T-helper 2 cell treated with Interferon-gamma antibody and Interleukin-4, amounts not matched to agents 5 μg/mL and 100 μg/mL, for 36 hours (primary cell): ENCODE data around the gene YWHAG.
"Not testable (repeated sequence)": the region's sequence is repeated elsewhere in the genome, so short reads cannot be mapped to it uniquely, and the experiment has no call there.

Experiments
- DNase-seq: peaks from one replicate; pipeline ENCODE4 v3.0.0; 2021; ENCODE audit warnings: low spot score
- H3K27ac Mint-ChIP-seq: one replicate; pipeline ENCODE4 v1.8.0; 2021; ENCODE audit warnings: mild to moderate bottlenecking, mixed read lengths
- H3K27me3 Mint-ChIP-seq: one replicate; pipeline ENCODE4 v1.8.0; 2021; ENCODE audit warnings: low read depth, mixed read lengths
- H3K36me3 Mint-ChIP-seq: one replicate; pipeline ENCODE4 v1.8.0; 2021; ENCODE audit warnings: low read depth, mixed read lengths
- H3K4me1 Mint-ChIP-seq: one replicate; pipeline ENCODE4 v1.8.0; 2021; ENCODE audit warnings: low read depth, mixed read lengths
- H3K4me3 Mint-ChIP-seq: one replicate; pipeline ENCODE4 v1.8.0; 2022; ENCODE audit warnings: mild to moderate bottlenecking, moderate library complexity, mixed read lengths
- H3K9me3 Mint-ChIP-seq: one replicate; pipeline ENCODE4 v1.8.0; 2021; ENCODE audit warnings: mixed read lengths

Gene YWHAG

DNA sequence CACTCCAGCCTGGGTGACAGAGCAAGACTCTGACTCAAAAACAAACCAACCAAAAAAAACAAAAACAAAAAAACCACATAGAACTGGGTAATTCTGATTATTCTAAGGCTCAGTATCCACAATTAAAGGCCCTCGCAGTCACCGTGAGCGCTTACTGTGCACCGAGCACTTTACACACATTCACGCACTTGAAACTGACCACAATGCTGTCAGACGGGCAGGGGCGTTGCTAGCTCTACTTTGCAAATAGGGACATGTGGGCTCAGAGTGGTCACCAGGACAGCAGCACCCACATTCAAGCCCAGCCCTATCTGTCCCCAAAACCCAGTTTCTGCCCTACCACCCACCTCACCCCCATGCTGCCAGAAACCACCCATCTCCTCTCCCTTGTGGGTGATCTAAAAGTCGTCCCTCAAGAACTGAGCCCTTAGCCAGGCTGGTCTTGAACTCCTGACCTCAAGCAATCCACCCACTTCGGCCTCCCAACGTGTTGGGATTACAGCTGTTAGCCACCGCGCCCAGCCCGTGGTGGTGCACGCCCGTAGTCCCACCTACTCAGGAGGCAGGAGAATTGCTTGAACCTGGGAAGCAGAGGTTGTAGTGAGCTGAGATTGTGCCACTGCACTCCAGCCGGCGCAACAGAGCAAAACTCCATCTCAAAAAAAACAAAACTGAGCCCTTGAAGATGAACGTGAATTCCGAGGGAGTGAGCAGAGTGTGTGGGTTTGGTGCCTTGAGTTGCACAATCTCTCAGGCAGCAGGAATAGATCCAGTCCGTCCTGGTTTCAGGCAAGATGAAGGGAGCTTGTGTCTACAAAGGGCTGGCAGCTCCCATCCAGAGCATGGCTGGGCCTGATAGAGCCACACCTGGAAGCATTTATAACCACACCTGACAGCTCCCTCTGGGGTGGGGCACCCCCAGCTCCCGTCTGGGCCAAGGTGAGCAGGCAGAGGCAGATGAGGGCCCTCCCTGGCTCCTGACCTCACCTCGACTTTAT, 61.7 kb downstream of the YWHAG start:
- peaks cover 4% of the 10 kb centered on the region for H3K27me3 Mint-ChIP-seq
- H3K4me1 Mint-ChIP-seq = peaks cover 1% of the 10 kb centered on the region
- no peak overlapping the region for H3K4me3 Mint-ChIP-seq
- no peak for DNase-seq
- no peaks in the 10 kb centered on the region for H3K9me3 Mint-ChIP-seq
- no peaks in the 10 kb centered on the region for H3K36me3 Mint-ChIP-seq
- no peak overlapping the region for H3K27ac Mint-ChIP-seq

DNA sequence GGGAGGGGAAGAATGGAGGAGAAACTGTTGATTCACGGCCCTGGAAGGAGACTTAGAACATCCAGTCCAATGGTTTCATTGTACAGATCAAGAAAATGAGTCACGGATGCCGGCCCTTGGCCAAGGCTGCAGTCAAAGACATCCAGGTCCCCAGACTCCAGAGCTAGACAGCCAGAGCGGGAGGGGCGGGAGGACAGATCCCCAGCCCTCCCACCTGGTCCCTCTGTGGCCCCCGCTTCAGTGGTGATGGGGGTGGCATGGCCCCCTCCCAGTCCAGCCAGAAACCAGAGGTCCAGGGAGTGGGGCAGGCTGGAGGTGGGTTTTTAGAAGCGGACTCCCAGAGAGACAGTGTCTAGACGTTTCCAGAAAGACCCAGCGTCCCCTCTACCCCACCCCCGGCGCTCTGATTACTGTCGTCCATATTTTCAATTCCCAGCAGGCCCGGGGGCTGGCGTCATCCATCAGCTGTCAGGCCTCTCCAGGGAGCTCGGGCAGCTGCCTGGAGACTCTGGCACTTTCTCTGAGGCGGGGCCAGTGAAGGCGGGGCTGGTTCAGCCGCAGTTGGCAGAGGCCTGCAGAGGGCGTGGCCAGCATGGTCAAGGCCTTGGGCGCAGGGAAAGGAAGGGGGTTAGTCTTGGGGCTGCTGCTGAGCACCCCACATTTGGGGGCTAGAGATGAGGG, 64.3 kb downstream of the YWHAG start:
- H3K27me3 Mint-ChIP-seq = peaks cover 2% of the 10 kb centered on the region
- no peak for DNase-seq
- H3K4me3 Mint-ChIP-seq = no peak overlapping the region
- H3K27ac Mint-ChIP-seq = no peak overlapping the region
- H3K36me3 Mint-ChIP-seq = no peaks in the 10 kb centered on the region
- H3K9me3 Mint-ChIP-seq = no peaks in the 10 kb centered on the region
- H3K4me1 Mint-ChIP-seq = peaks cover 6% of the 10 kb centered on the region

- H3K4me1 Mint-ChIP-seq = peaks cover 6% of the 10 kb centered on the region
- no peak overlapping the region for H3K4me3 Mint-ChIP-seq
- H3K27me3 Mint-ChIP-seq = peaks cover 2% of the 10 kb centered on the region
- H3K27ac Mint-ChIP-seq = no peak overlapping the region
- H3K36me3 Mint-ChIP-seq = no peaks in the 10 kb centered on the region
- DNase-seq = no peak
- no peaks in the 10 kb centered on the region for H3K9me3 Mint-ChIP-seq
These were observed 65.3 kb downstream of the YWHAG start for GRCh38 chr7:76293407-76293901.

DNA sequence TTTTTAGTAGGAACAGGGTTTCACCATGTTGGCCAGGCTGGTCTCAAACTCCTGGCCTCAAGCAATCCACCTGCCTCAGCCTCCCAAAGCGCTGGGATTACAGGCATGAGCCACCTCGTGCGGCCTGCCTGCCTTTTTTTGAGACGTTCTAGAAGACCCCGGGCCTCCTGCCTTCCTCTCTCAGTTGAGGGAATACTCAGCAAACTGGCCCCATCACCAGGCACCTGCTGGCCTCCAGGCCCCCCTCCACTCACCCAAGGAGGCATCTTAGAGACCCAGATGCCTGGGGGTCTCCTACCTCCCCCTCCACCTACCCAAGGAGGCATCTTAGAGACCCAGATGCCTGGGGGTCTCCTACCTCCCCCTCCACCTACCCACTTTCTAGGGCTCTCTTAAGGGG, 65.9 kb downstream of the YWHAG start:
- H3K4me3 Mint-ChIP-seq, H3K9me3 Mint-ChIP-seq, H3K4me1 Mint-ChIP-seq, DNase-seq, H3K36me3 Mint-ChIP-seq, H3K27ac Mint-ChIP-seq, H3K27me3 Mint-ChIP-seq: not testable (repeated sequence)

DNA sequence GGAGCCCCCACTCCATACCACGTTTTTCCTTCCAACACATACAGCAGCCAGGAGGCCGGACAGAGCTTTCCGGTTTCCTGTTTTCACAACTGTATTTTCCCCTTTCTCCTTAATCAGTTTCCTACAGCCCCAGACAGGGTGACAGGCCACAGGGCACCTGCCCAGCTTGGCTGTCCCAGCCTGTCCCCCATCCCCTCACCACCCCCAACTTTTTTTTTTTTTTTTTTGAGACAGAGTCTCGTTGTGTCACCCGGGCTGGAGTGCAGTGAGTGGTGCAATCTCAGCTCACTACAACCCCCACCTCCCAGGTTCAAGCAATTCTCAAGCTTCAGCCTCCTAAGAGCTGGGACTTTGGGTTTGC, 66.6 kb downstream of the YWHAG start:
- no peak overlapping the region for H3K4me3 Mint-ChIP-seq
- H3K27ac Mint-ChIP-seq = no peak overlapping the region
- H3K27me3 Mint-ChIP-seq = peaks cover 2% of the 10 kb centered on the region
- H3K4me1 Mint-ChIP-seq = peaks cover 6% of the 10 kb centered on the region
- H3K36me3 Mint-ChIP-seq = no peaks in the 10 kb centered on the region
- DNase-seq = no peak
- no peaks in the 10 kb centered on the region for H3K9me3 Mint-ChIP-seq

DNA sequence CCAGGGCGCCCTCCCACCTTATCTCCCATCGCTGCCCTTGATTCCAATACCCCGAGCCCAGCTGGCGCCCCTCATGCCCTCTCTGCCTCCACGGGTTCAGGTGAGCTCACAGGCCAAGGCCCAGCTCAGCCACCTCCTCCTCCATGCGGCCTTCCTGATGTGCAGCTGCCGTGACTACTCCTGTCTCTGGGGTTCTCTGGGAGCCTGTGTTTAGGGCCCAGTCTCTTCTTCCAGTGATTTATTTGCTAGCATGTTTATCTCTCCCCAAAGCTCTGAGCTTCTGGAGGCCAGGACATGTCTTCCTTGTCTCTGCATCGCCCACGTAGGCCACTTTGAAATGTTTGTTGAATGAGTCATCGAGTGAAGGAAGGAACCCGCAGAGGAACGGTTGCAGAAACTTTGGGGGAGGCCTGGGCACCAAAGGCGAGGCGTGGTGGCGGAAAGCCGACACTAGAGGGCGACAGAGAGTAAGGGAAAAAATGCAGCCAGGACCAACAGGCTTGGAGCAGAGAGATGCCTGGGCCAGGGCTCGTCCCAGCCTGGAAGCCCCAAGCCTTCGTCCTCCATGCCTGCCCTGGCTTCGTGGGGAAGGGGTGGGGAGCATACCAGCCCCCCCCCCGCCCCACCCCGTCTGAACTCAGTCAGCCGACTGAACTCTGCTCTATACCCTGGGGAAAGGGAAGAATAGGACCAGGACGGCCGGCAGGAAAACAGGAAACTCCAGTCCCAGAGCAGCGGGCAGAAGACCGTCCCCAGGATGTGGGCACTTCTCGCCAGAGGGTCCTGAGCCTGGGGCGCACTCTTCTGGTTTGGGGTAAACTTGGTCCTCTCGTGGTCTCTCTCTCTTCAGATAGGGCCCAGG, 67.2 kb downstream of the YWHAG start:
- peak overlapping the region; percentile 29 for H3K4me3 Mint-ChIP-seq
- no peaks in the 10 kb centered on the region for H3K9me3 Mint-ChIP-seq
- H3K27ac Mint-ChIP-seq = peak overlapping the region; percentile 84
- H3K36me3 Mint-ChIP-seq = no peaks in the 10 kb centered on the region
- peak; percentile 91 for DNase-seq
- H3K4me1 Mint-ChIP-seq = peaks cover 6% of the 10 kb centered on the region
- H3K27me3 Mint-ChIP-seq = no peaks in the 10 kb centered on the region

DNA sequence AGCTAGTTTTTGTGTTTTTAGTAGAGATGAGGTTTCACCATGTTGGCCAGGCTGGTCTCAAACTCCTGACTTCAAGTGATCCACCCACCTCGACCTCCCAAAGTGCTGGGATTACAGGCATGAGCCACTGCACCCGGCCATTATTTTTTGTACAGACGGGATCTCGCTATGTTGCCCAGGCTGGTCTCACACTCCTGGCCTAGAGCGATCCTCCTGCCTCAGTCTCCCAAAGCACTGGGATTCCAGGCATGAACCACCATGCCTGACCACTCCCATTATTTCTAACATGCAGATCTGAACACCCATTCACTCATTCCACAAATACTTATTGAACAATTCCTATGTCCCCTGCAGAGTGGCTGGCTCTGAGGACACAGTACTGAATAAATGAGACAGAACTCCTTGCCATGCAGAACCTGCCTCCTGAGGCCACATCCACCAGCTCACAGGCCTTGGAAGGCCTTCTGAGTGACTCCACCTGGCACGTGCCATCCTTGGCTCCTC, 67.9 kb downstream of the YWHAG start:
- H3K27me3 Mint-ChIP-seq, H3K4me1 Mint-ChIP-seq, H3K27ac Mint-ChIP-seq, H3K4me3 Mint-ChIP-seq, H3K9me3 Mint-ChIP-seq, DNase-seq, H3K36me3 Mint-ChIP-seq: not testable (repeated sequence)

- Mint-ChIP-seq H3K27me3 (peaks cover 21% of the 10 kb centered on the region), H3K36me3 (peaks cover 2% of the 10 kb centered on the region), H3K9me3 (no peaks in the 10 kb centered on the region), H3K4me1 (peaks cover 13% of the 10 kb centered on the region), H3K27ac (no peak overlapping the region), H3K4me3 (no peak overlapping the region)
- no peak for DNase-seq
These were observed 71.9 kb downstream of the YWHAG start for GRCh38 chr7:76286842-76287403.

DNA sequence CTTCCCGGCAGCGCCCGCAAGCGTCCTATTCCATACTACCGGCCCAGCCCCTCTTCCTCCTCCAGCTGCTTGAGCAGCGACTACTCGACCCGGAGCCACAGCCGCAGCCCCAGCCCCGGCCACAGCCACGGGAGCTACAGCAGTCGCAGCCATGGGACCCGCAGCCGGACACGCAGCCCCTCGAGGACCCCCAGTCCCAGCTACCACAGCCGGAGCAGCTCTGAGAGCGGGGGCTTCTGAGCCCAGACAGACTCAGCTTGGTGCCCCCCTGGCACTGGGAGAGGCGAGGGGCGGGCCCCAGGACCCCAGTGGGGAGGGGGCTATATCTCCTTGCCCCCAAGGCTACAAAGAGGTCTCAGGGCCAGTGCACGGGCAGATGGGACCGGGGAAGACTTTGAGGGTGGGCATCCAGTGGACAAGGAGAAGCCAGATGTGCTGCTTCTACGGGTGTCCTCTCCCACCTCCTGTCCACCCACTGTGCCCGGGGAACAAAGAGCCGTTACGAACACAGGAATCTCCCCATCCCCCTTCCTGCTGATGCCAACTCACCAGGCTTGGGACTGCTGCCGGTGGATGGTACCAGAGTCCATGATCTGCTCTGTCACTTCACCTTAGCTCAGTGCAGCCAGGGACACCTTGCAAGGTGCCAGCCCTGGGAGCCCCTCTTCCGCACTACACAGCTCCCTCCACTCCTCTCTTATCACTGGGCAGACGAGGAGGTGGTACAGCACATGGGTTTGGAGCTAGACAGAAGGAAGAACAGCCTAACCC, 73.0 kb downstream of the YWHAG start:
- no peak for DNase-seq
- H3K36me3 Mint-ChIP-seq = peaks cover 2% of the 10 kb centered on the region
- H3K9me3 Mint-ChIP-seq = no peaks in the 10 kb centered on the region
- no peak overlapping the region for H3K27ac Mint-ChIP-seq
- H3K27me3 Mint-ChIP-seq = peaks cover 27% of the 10 kb centered on the region
- no peak overlapping the region for H3K4me3 Mint-ChIP-seq
- peaks cover 13% of the 10 kb centered on the region for H3K4me1 Mint-ChIP-seq

DNA sequence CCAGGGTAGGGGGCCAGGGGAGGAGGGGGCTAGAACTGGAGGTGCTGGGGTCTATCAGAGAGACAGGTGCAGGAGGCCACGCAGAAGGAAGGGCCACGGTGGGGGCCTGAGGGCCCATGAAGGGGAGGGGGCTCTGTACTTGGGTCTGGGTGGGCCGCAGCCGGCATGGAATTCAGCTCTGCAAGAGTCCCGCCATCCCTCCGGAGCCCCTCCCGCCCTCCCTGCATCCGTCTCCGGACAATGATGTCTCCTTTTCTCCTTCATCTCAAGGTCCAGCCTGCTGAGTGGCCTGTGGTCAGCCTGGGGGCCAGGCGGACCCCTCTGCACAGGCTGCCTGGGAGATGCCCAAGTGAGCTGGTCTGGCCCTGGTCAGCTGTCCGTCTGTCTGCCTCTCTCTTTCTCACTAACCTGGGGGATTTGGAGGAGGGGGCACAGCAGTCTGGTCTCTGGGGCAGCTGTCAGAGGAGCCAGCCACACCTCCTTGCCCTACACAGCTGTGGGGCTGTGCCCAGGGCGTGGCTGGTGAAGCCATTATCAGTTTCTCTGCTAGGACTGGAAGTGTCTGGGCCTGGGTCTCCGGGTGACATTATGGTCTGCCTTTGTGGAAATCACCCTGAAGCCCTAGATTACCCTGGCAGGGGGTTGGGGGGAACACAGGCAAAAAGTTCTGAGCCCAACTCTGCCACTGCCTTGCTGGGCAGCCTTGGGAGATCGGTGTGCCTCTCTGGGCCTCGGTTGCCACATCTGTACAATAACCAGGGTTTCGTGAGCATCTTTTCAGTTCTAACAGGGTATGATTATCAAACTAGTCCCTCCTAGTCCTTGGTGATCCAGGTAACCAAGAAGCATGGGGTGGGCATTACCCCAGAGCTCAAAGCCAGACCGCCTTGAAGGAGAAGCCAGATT, 75.3 kb downstream of the YWHAG start:
- H3K4me3 Mint-ChIP-seq = peak overlapping the region; percentile 65
- H3K9me3 Mint-ChIP-seq = no peaks in the 10 kb centered on the region

DNA sequence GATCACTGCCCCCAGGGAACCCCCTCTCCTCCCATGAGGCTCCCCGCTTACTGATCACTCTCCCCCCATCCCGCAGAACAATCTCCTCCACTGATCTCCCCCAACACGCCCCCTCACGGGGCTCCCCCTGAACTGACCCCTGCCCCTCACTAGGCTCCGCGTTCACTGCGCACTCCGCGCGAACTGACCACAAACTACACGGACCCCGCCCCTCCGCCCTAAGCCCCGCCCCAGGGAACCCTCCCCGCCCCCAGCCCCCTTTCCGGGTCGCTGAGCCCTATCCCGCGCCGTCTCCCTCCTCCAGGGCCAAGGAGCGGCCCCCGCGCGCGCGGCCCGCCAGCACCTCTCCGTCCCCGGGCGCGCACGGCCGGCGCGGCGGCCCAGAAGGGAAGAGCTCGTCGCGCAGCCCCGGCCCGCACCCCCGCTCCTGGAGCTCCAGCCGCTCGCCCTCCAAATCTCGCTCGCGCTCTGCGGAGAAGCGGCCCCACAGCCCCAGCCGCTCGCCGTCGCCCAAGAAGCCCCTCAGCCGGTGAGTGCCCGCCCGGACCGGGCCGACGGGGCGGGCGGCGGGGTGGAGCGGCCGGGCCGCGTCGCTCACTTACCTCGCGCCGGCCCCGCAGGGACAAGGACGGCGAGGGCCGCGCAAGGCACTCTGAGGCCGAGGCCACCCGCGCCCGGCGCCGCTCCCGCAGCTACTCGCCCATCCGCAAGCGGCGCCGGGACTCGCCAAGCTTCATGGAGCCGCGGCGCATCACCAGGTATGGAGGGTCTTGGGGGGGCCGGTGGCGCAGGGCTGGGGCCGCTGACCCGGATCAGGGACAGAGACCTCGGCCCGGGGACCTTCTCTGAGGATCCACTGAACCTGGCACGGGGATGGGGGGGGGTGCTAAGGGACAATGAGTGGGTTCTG, 76.2 kb downstream of the YWHAG start:
- peak overlapping the region; percentile 75 for H3K4me3 Mint-ChIP-seq
- peaks cover 54% of the 10 kb centered on the region for H3K27me3 Mint-ChIP-seq
- peak overlapping the region; percentile 10 for H3K27ac Mint-ChIP-seq
- no peak for DNase-seq
- H3K4me1 Mint-ChIP-seq = peaks cover 14% of the 10 kb centered on the region
- peaks cover 2% of the 10 kb centered on the region for H3K36me3 Mint-ChIP-seq
- H3K9me3 Mint-ChIP-seq = no peaks in the 10 kb centered on the region

More for the DNA sequence above, 75.3 kb downstream of the YWHAG start:
- Mint-ChIP-seq H3K4me1 (peaks cover 14% of the 10 kb centered on the region), H3K27me3 (peaks cover 46% of the 10 kb centered on the region), H3K27ac (no peak overlapping the region), H3K36me3 (peaks cover 2% of the 10 kb centered on the region)
- no peak for DNase-seq
